Endothelial cell (in vitro differentiated cells): ENCODE results near the gene SMU1. TPM values are rescaled to one million over a fixed set of nuclear protein-coding genes. Genes with fewer than 3 reads are reported as not detected.

Source experiments
- DNase-seq: peaks from one replicate; pipeline ENCODE4 v3.0.0; 2021; ENCODE audit warnings: low spot score
- H3K27ac Mint-ChIP-seq: one replicate; pipeline ENCODE4 v1.8.0; 2021; ENCODE audit warnings: mixed read lengths, inconsistent platforms; ENCODE audit not compliant: unreplicated experiment
- H3K27me3 Mint-ChIP-seq: one replicate; pipeline ENCODE4 v1.8.0; 2021; ENCODE audit warnings: mild to moderate bottlenecking, moderate library complexity, mixed read lengths, inconsistent platforms; ENCODE audit not compliant: unreplicated experiment
- H3K36me3 Mint-ChIP-seq: one replicate; pipeline ENCODE4 v1.8.0; 2021; ENCODE audit warnings: mild to moderate bottlenecking, low read depth, mixed read lengths, inconsistent platforms; ENCODE audit not compliant: unreplicated experiment
- H3K4me1 Mint-ChIP-seq: one replicate; pipeline ENCODE4 v1.8.0; 2021; ENCODE audit warnings: mild to moderate bottlenecking, mixed read lengths, inconsistent platforms; ENCODE audit not compliant: unreplicated experiment
- H3K4me3 Mint-ChIP-seq: one replicate; pipeline ENCODE4 v1.8.0; 2021; ENCODE audit warnings: mild to moderate bottlenecking, mixed read lengths, inconsistent platforms; ENCODE audit not compliant: unreplicated experiment
- H3K9me3 Mint-ChIP-seq: one replicate; pipeline ENCODE4 v1.8.0; 2021; ENCODE audit warnings: mixed read lengths, inconsistent platforms; ENCODE audit not compliant: unreplicated experiment
- CTCF ChIP-seq: fragments of 200-600 bp; sonication (generic); IDR thresholded peaks from one replicate; pipeline ENCODE4 v1.5.0; 2021; ENCODE audit warnings: antibody characterized with exemption; ENCODE audit not compliant: unreplicated experiment
- total RNA-seq: library from RNA; stranded (reverse); fragmentation: NEBNext Ultra II Directional; extraction: Animal tissue kit (Norgen Biotek cat#: 25700); gene quantifications from one replicate; pipeline ENCODE4 v1.2.1, GENCODE V29; 2021; ENCODE audit not compliant: unreplicated experiment

Gene SMU1
- total RNA-seq, 1 donor from 2014 or later, result 23.7 TPM

GRCh38 chr9:32992595-32993238 is 83.8 kb downstream of the SMU1 start:
- Mint-ChIP-seq H3K4me3 (no peak overlapping the region), H3K9me3 (no peaks in the 10 kb centered on the region), H3K36me3 (peaks cover 25% of the 10 kb centered on the region), H3K4me1 (no peaks in the 10 kb centered on the region), H3K27ac (no peak overlapping the region), H3K27me3 (no peaks in the 10 kb centered on the region)
- TF ChIP-seq CTCF, result no peak
- DNase-seq, result no peak

GRCh38 chr9:32991897-32992594 is 84.4 kb downstream of the SMU1 start:
- H3K27ac Mint-ChIP-seq, result no peak overlapping the region
- peaks cover 29% of the 10 kb centered on the region for H3K36me3 Mint-ChIP-seq
- H3K9me3 Mint-ChIP-seq, result no peaks in the 10 kb centered on the region
- DNase-seq, result no peak
- H3K4me1 Mint-ChIP-seq, result no peaks in the 10 kb centered on the region
- no peak for TF ChIP-seq CTCF
- no peaks in the 10 kb centered on the region for H3K27me3 Mint-ChIP-seq
- H3K4me3 Mint-ChIP-seq, result no peak overlapping the region

Other genes starting within 250 kb of the SMU1 start
- 26.9 TPM for gene APTX, start 75.0 kb downstream of the SMU1 start, total RNA-seq
- gene DNAJA1, start 51.4 kb downstream of the SMU1 start, total RNA-seq, result 120 TPM
- 86.7 TPM for gene B4GALT1, start 90.7 kb upstream of the SMU1 start, total RNA-seq
- not detected for gene SPINK4, start 163.5 kb upstream of the SMU1 start, total RNA-seq
- gene BAG1, start 188.0 kb upstream of the SMU1 start, total RNA-seq, result 61.5 TPM
- 88.7 TPM for gene CHMP5, start 188.4 kb upstream of the SMU1 start, total RNA-seq
- gene NFX1, start 213.8 kb upstream of the SMU1 start, total RNA-seq, result 33.5 TPM